ENCODE measurements around the gene SH3GL3.

GRCh38 chr15:83483612-83484011 lies 36.5 kb downstream of the SH3GL3 start:
- TF ChIP-seq CTCF (conservative IDR thresholded peaks at IDR 0.05; ENCODE audit: low read length), result no peak
- no peak for TF ChIP-seq EZH2phosphoT487 (IDR thresholded peaks at IDR 0.05; ENCODE audit: borderline replicate concordance, low read depth, low read length)

Measured in OCI-LY7 (cell line).